Measurements from ENCODE around the gene ADAMTS17.

GRCh38 chr15:100330629-100331215, 11.1 kb downstream of the ADAMTS17 start:
- no peak for TF ChIP-seq CBFB (CRISPR knock-in tag; IDR thresholded peaks at IDR 0.05; ENCODE audit: low read depth)
- no peak for TF ChIP-seq CTCF (IDR thresholded peaks at IDR 0.05)
- no peak for TF ChIP-seq ZNF121 (CRISPR knock-in tag; IDR thresholded peaks at IDR 0.05)
- TF ChIP-seq PREB (CRISPR knock-in tag; IDR thresholded peaks at IDR 0.05; ENCODE audit: borderline replicate concordance): no peak
- no peak for TF ChIP-seq E2F5 (CRISPR knock-in tag; IDR thresholded peaks at IDR 0.05)
- TF ChIP-seq E2F4 (CRISPR knock-in tag; IDR thresholded peaks at IDR 0.05; ENCODE audit: borderline replicate concordance, low read depth): no peak
- TF ChIP-seq JAZF1 (CRISPR knock-in tag; IDR thresholded peaks at IDR 0.05): no peak
- no peak for TF ChIP-seq USF2 (CRISPR knock-in tag; IDR thresholded peaks at IDR 0.05)
